Panc1 (cell line): ENCODE measurements around the gene SLC6A17.
A peak's percentile ranks its signal among the peaks of the same experiment; 100 is the strongest.

Experiments
- POLR2AphosphoS5 ChIP-seq: IDR thresholded peaks from 2 replicates; pipeline ENCODE4 v1.6.1; 2012; ENCODE audit warnings: mild to moderate bottlenecking, low read depth, low read length, moderate library complexity
- SIN3A ChIP-seq: IDR thresholded peaks from 2 replicates; pipeline ENCODE4 v1.6.1; 2012; ENCODE audit warnings: low read depth, mild to moderate bottlenecking, low read length, moderate library complexity, borderline replicate concordance; ENCODE audit not compliant: insufficient read depth
- TCF7L2 ChIP-seq: IDR thresholded peaks from 2 replicates; pipeline ENCODE4 v1.6.1; 2011; ENCODE audit warnings: mild to moderate bottlenecking, low read depth, low read length, inconsistent platforms
- TF ChIP-seq, protein P1 (sequence below): fragments of 450-650 bp; IDR thresholded peaks from 2 replicates; pipeline ENCODE4 v1.5.1; 2017; ENCODE audit warnings: mild to moderate bottlenecking
- TF ChIP-seq, protein P2 (sequence below), 2 experiments: IDR thresholded peaks; 2 replicates each; pipeline ENCODE4 v1.6.1; 2011 to 2012; ENCODE audit warnings: low read depth in 2 of 2, control low read depth in 1 of 2, low read length in 1 of 2, mild to moderate bottlenecking in 1 of 2, moderate library complexity in 1 of 2; ENCODE audit not compliant: insufficient read depth in 1 of 2

DNA sequence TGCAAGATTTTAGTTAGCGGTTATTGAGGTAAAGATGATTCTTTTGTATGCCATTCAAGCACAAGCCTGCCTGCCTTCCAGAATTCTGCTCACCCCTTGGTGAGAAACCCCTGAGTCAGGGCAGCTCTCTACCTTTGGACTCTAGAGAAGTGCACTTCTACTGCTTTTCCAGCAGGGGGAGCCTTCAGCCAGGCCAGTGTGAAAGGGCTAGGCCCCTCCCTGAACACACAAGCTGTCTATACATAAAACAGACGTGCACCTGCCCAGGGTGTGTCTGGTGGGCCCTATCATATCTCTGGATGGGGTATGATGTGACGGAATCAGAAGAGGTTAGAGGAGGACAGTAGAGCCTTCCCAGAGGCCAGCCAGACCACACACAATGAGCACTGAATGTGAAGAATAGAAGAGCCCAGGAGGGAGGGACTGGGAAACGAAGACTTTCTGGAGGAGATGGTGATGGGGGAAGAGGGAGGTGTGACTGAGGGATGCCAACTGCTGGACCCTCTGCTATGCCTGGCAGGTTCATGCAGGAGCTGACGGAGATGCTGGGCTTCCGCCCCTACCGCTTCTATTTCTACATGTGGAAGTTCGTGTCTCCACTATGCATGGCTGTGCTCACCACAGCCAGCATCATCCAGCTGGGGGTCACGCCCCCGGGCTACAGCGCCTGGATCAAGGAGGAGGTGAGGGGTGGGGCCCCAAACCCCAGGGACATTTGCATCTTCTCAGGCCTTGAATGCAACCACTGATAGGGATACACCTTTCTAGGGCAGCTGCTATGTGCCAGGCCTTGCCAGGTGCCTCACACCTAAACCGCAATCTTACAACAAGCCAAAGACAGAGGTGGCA is 46.8 kb downstream of the SLC6A17 start:
- no peak for TF ChIP-seq POLR2AphosphoS5
- TF ChIP-seq, protein P1, sequence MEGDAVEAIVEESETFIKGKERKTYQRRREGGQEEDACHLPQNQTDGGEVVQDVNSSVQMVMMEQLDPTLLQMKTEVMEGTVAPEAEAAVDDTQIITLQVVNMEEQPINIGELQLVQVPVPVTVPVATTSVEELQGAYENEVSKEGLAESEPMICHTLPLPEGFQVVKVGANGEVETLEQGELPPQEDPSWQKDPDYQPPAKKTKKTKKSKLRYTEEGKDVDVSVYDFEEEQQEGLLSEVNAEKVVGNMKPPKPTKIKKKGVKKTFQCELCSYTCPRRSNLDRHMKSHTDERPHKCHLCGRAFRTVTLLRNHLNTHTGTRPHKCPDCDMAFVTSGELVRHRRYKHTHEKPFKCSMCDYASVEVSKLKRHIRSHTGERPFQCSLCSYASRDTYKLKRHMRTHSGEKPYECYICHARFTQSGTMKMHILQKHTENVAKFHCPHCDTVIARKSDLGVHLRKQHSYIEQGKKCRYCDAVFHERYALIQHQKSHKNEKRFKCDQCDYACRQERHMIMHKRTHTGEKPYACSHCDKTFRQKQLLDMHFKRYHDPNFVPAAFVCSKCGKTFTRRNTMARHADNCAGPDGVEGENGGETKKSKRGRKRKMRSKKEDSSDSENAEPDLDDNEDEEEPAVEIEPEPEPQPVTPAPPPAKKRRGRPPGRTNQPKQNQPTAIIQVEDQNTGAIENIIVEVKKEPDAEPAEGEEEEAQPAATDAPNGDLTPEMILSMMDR: peak; percentile 91
- TF ChIP-seq, protein P2, sequence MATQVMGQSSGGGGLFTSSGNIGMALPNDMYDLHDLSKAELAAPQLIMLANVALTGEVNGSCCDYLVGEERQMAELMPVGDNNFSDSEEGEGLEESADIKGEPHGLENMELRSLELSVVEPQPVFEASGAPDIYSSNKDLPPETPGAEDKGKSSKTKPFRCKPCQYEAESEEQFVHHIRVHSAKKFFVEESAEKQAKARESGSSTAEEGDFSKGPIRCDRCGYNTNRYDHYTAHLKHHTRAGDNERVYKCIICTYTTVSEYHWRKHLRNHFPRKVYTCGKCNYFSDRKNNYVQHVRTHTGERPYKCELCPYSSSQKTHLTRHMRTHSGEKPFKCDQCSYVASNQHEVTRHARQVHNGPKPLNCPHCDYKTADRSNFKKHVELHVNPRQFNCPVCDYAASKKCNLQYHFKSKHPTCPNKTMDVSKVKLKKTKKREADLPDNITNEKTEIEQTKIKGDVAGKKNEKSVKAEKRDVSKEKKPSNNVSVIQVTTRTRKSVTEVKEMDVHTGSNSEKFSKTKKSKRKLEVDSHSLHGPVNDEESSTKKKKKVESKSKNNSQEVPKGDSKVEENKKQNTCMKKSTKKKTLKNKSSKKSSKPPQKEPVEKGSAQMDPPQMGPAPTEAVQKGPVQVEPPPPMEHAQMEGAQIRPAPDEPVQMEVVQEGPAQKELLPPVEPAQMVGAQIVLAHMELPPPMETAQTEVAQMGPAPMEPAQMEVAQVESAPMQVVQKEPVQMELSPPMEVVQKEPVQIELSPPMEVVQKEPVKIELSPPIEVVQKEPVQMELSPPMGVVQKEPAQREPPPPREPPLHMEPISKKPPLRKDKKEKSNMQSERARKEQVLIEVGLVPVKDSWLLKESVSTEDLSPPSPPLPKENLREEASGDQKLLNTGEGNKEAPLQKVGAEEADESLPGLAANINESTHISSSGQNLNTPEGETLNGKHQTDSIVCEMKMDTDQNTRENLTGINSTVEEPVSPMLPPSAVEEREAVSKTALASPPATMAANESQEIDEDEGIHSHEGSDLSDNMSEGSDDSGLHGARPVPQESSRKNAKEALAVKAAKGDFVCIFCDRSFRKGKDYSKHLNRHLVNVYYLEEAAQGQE (IDR thresholded peaks at IDR 0.05; ENCODE audit: insufficient read depth in 1 of 2, low read depth in 2 of 2, low read length in 1 of 2): no peak
- no peak for TF ChIP-seq TCF7L2
- no peak for TF ChIP-seq SIN3A
